PC-9 (cell line): ENCODE measurements around the gene KDM4B. TPM values are rescaled to one million over a fixed set of nuclear protein-coding genes. Genes with fewer than 3 reads are reported as not detected.
A peak's percentile ranks its signal among the peaks of the same experiment; 100 is the strongest.

Source experiments
- Bru-seq: library from RNA; stranded (reverse); fragments of 400-500 nt; gene quantifications from one replicate; lab custom pipeline; 2021; lab: Mats Ljungman, UMichigan
- BruChase-seq, 2 experiments: library from RNA; stranded (reverse); fragments of 400-500 nt; gene quantifications; one replicate each; lab custom pipeline; 2021; lab: Mats Ljungman, UMichigan
- BruUV-seq: library from RNA; stranded (reverse); fragments of 400-500 nt; replicated peaks from 2 replicates; lab custom pipeline; 2021; lab: Mats Ljungman, UMichigan
- CTCF ChIA-PET: fragments of 300-600 bp; sonication (Branson Sonifier 250); formaldehyde crosslinking; loops from one replicate; lab custom pipeline; 2022; ENCODE audit warnings: antibody characterized with exemption; lab: Charles Lee
- POLR2A ChIA-PET: fragments of 300-600 bp; sonication (Branson Sonifier 250); formaldehyde crosslinking; loops from one replicate; lab custom pipeline; 2022; ENCODE audit warnings: antibody characterized with exemption; ENCODE audit not compliant: unreplicated experiment; lab: Charles Lee
- DNase-seq, 2 experiments: peaks; one replicate each; pipeline versions ENCODE4 v3.0.0 to v3.0.0-alpha.2; 2015 to 2022; ENCODE audit warnings: mixed read lengths in 1 of 2
- H2AFZ ChIP-seq: fragments of 200-600 bp; sonication (generic); 2 replicates; pipeline ENCODE4 v1.8.1; 2017; ENCODE audit warnings: antibody characterized with exemption
- H3F3A ChIP-seq: fragments of 200-600 bp; sonication (generic); 2 replicates; pipeline ENCODE4 v1.8.1; 2017; ENCODE audit warnings: antibody characterized with exemption, mild to moderate bottlenecking, low read depth; ENCODE audit not compliant: insufficient read depth
- H3K27ac ChIP-seq: fragments of 200-600 bp; sonication (generic); 2 replicates; pipeline ENCODE4 v1.6.1; 2016; ENCODE audit warnings: mixed run types
- H3K27me3 ChIP-seq: fragments of 200-600 bp; sonication (generic); 2 replicates; pipeline ENCODE4 v1.6.1; 2016; ENCODE audit warnings: low read depth, mixed run types; ENCODE audit not compliant: insufficient read depth
- H3K36me3 ChIP-seq: fragments of 200-600 bp; sonication (generic); 2 replicates; pipeline ENCODE4 v1.6.1; 2016; ENCODE audit warnings: low read depth, mixed run types
- H3K4me1 ChIP-seq: fragments of 200-600 bp; sonication (generic); replicated peaks from 2 replicates; pipeline ENCODE4 v1.6.1; 2016; ENCODE audit warnings: mixed run types; ENCODE audit not compliant: insufficient read depth
- H3K4me2 ChIP-seq: fragments of 200-600 bp; sonication (generic); 2 replicates; pipeline ENCODE4 v1.6.1; 2017; ENCODE audit warnings: mixed run types
- H3K4me3 ChIP-seq: fragments of 200-600 bp; sonication (generic); 2 replicates; pipeline ENCODE4 v1.6.1; 2016; ENCODE audit warnings: mixed run types
- H3K79me2 ChIP-seq: fragments of 200-600 bp; sonication (generic); 2 replicates; pipeline ENCODE4 v1.6.1; 2017; ENCODE audit warnings: low read depth, mixed run types
- H3K9me2 ChIP-seq: fragments of 200-600 bp; sonication (generic); 2 replicates; pipeline ENCODE4 v1.8.1; 2017; ENCODE audit warnings: mild to moderate bottlenecking; ENCODE audit not compliant: insufficient read depth
- H3K9me3 ChIP-seq: fragments of 200-600 bp; sonication (generic); 2 replicates; pipeline ENCODE4 v1.8.1; 2016; ENCODE audit warnings: low read depth; ENCODE audit not compliant: insufficient read depth
- H4K20me1 ChIP-seq: fragments of 200-600 bp; sonication (generic); 2 replicates; pipeline ENCODE4 v1.8.1; 2017; ENCODE audit not compliant: insufficient read depth
- CTCF ChIP-seq: fragments of 200-600 bp; sonication (generic); conservative IDR thresholded peaks from 2 replicates; pipeline ENCODE4 v1.6.1; 2017; ENCODE audit warnings: mixed run types, antibody characterized with exemption, mild to moderate bottlenecking, moderate library complexity
- EZH2 ChIP-seq: fragments of 200-600 bp; sonication (generic); IDR thresholded peaks from 2 replicates; pipeline ENCODE4 v1.8.0; 2017; ENCODE audit warnings: antibody characterized with exemption, low read depth
- intact Hi-C: fragments of 100-400 bp; cut with micrococcal nuclease; formaldehyde crosslinking; loops from one replicate; pipeline ENCODE4 v1.10.0; 2022; ENCODE audit not compliant: unreplicated experiment
- long read RNA-seq: library from polyadenylated mRNA; stranded (forward); transcript quantifications from one replicate; pipeline ENCODE4 v2.0.0, GENCODE V29; 2022
- total RNA-seq: library from RNA; stranded (reverse); gene quantifications from 2 replicates; pipeline ENCODE4 v1.2.3, GENCODE V29; 2021

Gene KDM4B
- 17.6 and 19.5 TPM in 2 replicates for total RNA-seq
- Bru-seq, nascent RNA: percentile 50 among the genes with signal in this experiment
- BruChase-seq, experiment 1, labeled RNA remaining after a 2-hour chase: percentile 50 among the genes with signal in this experiment
- percentile 51 among the genes with signal in this experiment for BruChase-seq, experiment 2, labeled RNA remaining after a 6-hour chase
- long read RNA-seq, full-length matches to known transcripts: 4 of 9 reads
- long read RNA-seq, partial matches to known transcripts: 1 of 9 reads
- long read RNA-seq, other reads (novel, unspliced or antisense): 4 of 9 reads

GRCh38 chr19:4968462-4969291, at the start of gene KDM4B:
Gene KDM4B (plus strand): TSS chr19:4969113. CDS start chr19:5032891, 63,778 bp downstream.
- no TSS peak for BruUV-seq
- peak within 1 kb of the TSS; percentile 62 for H3K4me3 ChIP-seq
- H4K20me1 ChIP-seq: peaks cover 4% of the 10 kb centered on the region; the same call in 1 of the 2 replicates
- no peaks in the 10 kb centered on the region for H3K36me3 ChIP-seq
- H3K4me1 ChIP-seq: peaks cover 31% of the 10 kb centered on the region
- POLR2A ChIA-PET: interaction anchor here (0.6 kb wide), 2 partner anchors 182 to 296 kb away, joined by 3 to 4 read pairs; no protein-coding TSS in a partner anchor
- H3K27me3 ChIP-seq: no peaks in the 10 kb centered on the region
- peak; percentile 93 to 98 for DNase-seq
- H3K9me2 ChIP-seq: no peaks in the 10 kb centered on the region
- TF ChIP-seq EZH2 (no peak), CTCF (no peak)
- 0 out of 2 replicates have a peak within 1 kb of the TSS, but pooled peaks have one; percentile 56 for H2AFZ ChIP-seq
- H3K27ac ChIP-seq: no peak within 1 kb of the TSS
- H3K9me3 ChIP-seq: no peaks in the 10 kb centered on the region
- CTCF ChIA-PET: interaction anchor here (0.6 kb wide), 1 partner anchor 117 kb away, joined by 3 read pairs; no protein-coding TSS in a partner anchor
- intact Hi-C loops: no loop called here
- H3K4me2 ChIP-seq: peak within 1 kb of the TSS; percentile 82
- H3F3A ChIP-seq: peaks cover 11% of the 10 kb centered on the region
- peaks cover 39% of the 10 kb centered on the region for H3K79me2 ChIP-seq

- H3K27ac ChIP-seq: no peak overlapping the region
- H3K4me1 ChIP-seq: no peaks in the 10 kb centered on the region
- intact Hi-C loops: no loop called here
- POLR2A ChIA-PET: no interaction called here
- peaks cover 59% of the 10 kb centered on the region for H3K79me2 ChIP-seq
- no peaks in the 10 kb centered on the region for H3K36me3 ChIP-seq
- no TSS peak for BruUV-seq
- CTCF ChIA-PET: no interaction called here
- H2AFZ ChIP-seq: no peak overlapping the region
- H3K9me3 ChIP-seq: no peaks in the 10 kb centered on the region
- H3K4me2 ChIP-seq: no peak overlapping the region
- no peaks in the 10 kb centered on the region for H4K20me1 ChIP-seq
- no peak overlapping the region for H3K4me3 ChIP-seq
- H3K9me2 ChIP-seq: no peaks in the 10 kb centered on the region
- no peaks in the 10 kb centered on the region; the same call in 1 of the 2 replicates for H3F3A ChIP-seq
- no peaks in the 10 kb centered on the region for H3K27me3 ChIP-seq
- DNase-seq: no peak
- TF ChIP-seq EZH2 (no peak), CTCF (no peak)
These were observed 46.2 kb upstream of the KDM4B start for GRCh38 chr19:4922530-4923275.

GRCh38 chr19:4923276-4923747, 45.6 kb upstream of the KDM4B start:
- ChIA-PET CTCF (no interaction called here), POLR2A (no interaction called here)
- Histone ChIP-seq H3K27ac (no peak overlapping the region), H3K79me2 (peaks cover 57% of the 10 kb centered on the region), H3K9me3 (no peaks in the 10 kb centered on the region), H3F3A (no peaks in the 10 kb centered on the region; the same call in 1 of the 2 replicates), H3K4me3 (no peak overlapping the region), H2AFZ (no peak overlapping the region), H3K4me1 (no peaks in the 10 kb centered on the region), H4K20me1 (no peaks in the 10 kb centered on the region), H3K9me2 (no peaks in the 10 kb centered on the region), H3K36me3 (no peaks in the 10 kb centered on the region), H3K4me2 (no peak overlapping the region), H3K27me3 (no peaks in the 10 kb centered on the region)
- intact Hi-C loops: no loop called here
- TF ChIP-seq CTCF (no peak), EZH2 (no peak)
- no peak for DNase-seq
- no TSS peak for BruUV-seq
